IMR-90 (cell line): ENCODE data around the gene ARFIP1. TPM values are rescaled to one million over a fixed set of nuclear protein-coding genes. Genes with fewer than 3 reads are reported as not detected.

ENCODE experiments used
- ATAC-seq: fragments of 200-7000 bp; cut with Tn5 transposase; 2 replicates; pipeline ENCODE4 v1.9.1; 2020; ENCODE audit warnings: low read depth, mild to moderate bottlenecking, moderate library complexity
- BruUV-seq: library from RNA; stranded (reverse); fragments of 400-500 nt; replicated peaks from 2 replicates; lab custom pipeline; 2021; lab: Mats Ljungman, UMichigan
- CTCF ChIA-PET: fragments of 300-600 bp; formaldehyde crosslinking; extraction: SDS; loops from one replicate; lab custom pipeline; 2021; ENCODE audit warnings: antibody characterized with exemption; lab: Yijun Ruan, JAX
- POLR2A ChIA-PET: fragments of 300-600 bp; sonication (Branson Sonifier 250); formaldehyde crosslinking; loops from one replicate; lab custom pipeline; 2022; ENCODE audit warnings: antibody characterized with exemption; ENCODE audit not compliant: unreplicated experiment; lab: Charles Lee
- DNase-seq: peaks from one replicate; pipeline ENCODE4 v3.0.0; 2013
- H2AFZ ChIP-seq: replicated peaks from 2 replicates; pipeline ENCODE3; 2013; ENCODE audit warnings: low read length, mild to moderate bottlenecking; ENCODE audit not compliant: poor library complexity
- H2AK5ac ChIP-seq: 2 replicates; pipeline ENCODE4 v1.6.1; 2013; ENCODE audit warnings: low read depth, low read length, inconsistent platforms
- H2AK9ac ChIP-seq: replicated peaks from 2 replicates; pipeline ENCODE3; 2013; ENCODE audit warnings: mild to moderate bottlenecking, low read depth, low read length, moderate library complexity; ENCODE audit not compliant: poor library complexity
- H2BK120ac ChIP-seq: 2 replicates; pipeline ENCODE4 v1.6.1; 2013; ENCODE audit warnings: low read depth, low read length, inconsistent platforms
- H2BK15ac ChIP-seq: 3 replicates; pipeline ENCODE4 v1.6.1; 2013; ENCODE audit warnings: low read depth, low read length, inconsistent platforms
- H2BK20ac ChIP-seq: 2 replicates; pipeline ENCODE4 v1.6.1; 2013; ENCODE audit warnings: low read depth, mild to moderate bottlenecking, inconsistent platforms, low read length, moderate library complexity
- H2BK5ac ChIP-seq: 2 replicates; pipeline ENCODE4 v1.6.1; 2013; ENCODE audit warnings: mild to moderate bottlenecking, low read depth, low read length, inconsistent platforms; ENCODE audit not compliant: poor library complexity, severe bottlenecking
- H3K14ac ChIP-seq: replicated peaks from 2 replicates; pipeline ENCODE4 v1.6.1; 2013; ENCODE audit warnings: low read depth, low read length, inconsistent platforms
- H3K18ac ChIP-seq: 2 replicates; pipeline ENCODE4 v1.6.1; 2013; ENCODE audit warnings: low read depth, low read length, control low read depth
- H3K23ac ChIP-seq: 2 replicates; pipeline ENCODE4 v1.6.1; 2013; ENCODE audit warnings: low read depth, low read length, inconsistent platforms
- H3K27ac ChIP-seq: 2 replicates; pipeline ENCODE4 v1.5.1; 2013; ENCODE audit warnings: mild to moderate bottlenecking, control low read depth, low read length; ENCODE audit not compliant: insufficient read depth
- H3K27me3 ChIP-seq: 2 replicates; pipeline ENCODE4 v1.6.1; 2013; ENCODE audit warnings: low read length; ENCODE audit not compliant: control insufficient read depth, insufficient read depth
- H3K36me3 ChIP-seq: 2 replicates; pipeline ENCODE4 v1.6.1; 2013; ENCODE audit warnings: low read length, mixed read lengths; ENCODE audit not compliant: control insufficient read depth, insufficient read depth
- H3K4ac ChIP-seq: 2 replicates; pipeline ENCODE4 v1.6.1; 2013; ENCODE audit warnings: low read depth, low read length, inconsistent platforms
- H3K4me1 ChIP-seq: 2 replicates; pipeline ENCODE4 v1.6.1; 2013; ENCODE audit warnings: low read length, mixed read lengths; ENCODE audit not compliant: control insufficient read depth, insufficient read depth
- H3K4me2 ChIP-seq: 2 replicates; pipeline ENCODE4 v1.6.1; 2013; ENCODE audit warnings: low read depth, mild to moderate bottlenecking, control low read depth, low read length, moderate library complexity
- H3K4me3 ChIP-seq: 2 replicates; pipeline ENCODE4 v1.5.1; 2013; ENCODE audit warnings: low read depth, mild to moderate bottlenecking, control low read depth, low read length, moderate library complexity; ENCODE audit not compliant: insufficient read depth
- H3K56ac ChIP-seq: 2 replicates; pipeline ENCODE4 v1.6.1; 2013; ENCODE audit warnings: low read length, inconsistent platforms; ENCODE audit not compliant: insufficient read depth; ENCODE audit errors: extremely low read depth
- H3K79me1 ChIP-seq, 2 experiments: 2 replicates each; pipeline ENCODE4 v1.6.1; 2013; ENCODE audit warnings: low read length in 2 of 2, inconsistent platforms in 1 of 2, low read depth in 1 of 2
- H3K9ac ChIP-seq: 2 replicates; pipeline ENCODE4 v1.6.1; 2013; ENCODE audit warnings: low read depth, low read length, control low read depth
- H3K9me1 ChIP-seq: 2 replicates; pipeline ENCODE4 v1.6.1; 2013; ENCODE audit warnings: low read length, inconsistent platforms; ENCODE audit not compliant: insufficient read depth
- H3K9me3 ChIP-seq: 2 replicates; pipeline ENCODE4 v1.6.1; 2013; ENCODE audit warnings: low read length; ENCODE audit not compliant: control insufficient read depth, insufficient read depth
- H4K20me1 ChIP-seq: 2 replicates; pipeline ENCODE4 v1.6.1; 2013; ENCODE audit warnings: low read length, inconsistent platforms; ENCODE audit not compliant: insufficient read depth
- H4K5ac ChIP-seq: 2 replicates; pipeline ENCODE4 v1.6.1; 2013; ENCODE audit warnings: mild to moderate bottlenecking, low read depth, low read length, control low read depth
- H4K8ac ChIP-seq, 2 experiments: 2 replicates each; pipeline ENCODE4 v1.6.1; 2013; ENCODE audit warnings: low read depth in 2 of 2, low read length in 2 of 2, control low read depth in 1 of 2, inconsistent platforms in 1 of 2
- H4K91ac ChIP-seq: 2 replicates; pipeline ENCODE4 v1.6.1; 2013; ENCODE audit warnings: low read depth, low read length, inconsistent platforms; ENCODE audit not compliant: insufficient read depth
- CTCF ChIP-seq: conservative IDR thresholded peaks from 2 replicates; pipeline ENCODE4 v1.5.1; 2012; ENCODE audit warnings: mild to moderate bottlenecking, low read depth, low read length, improper control_type of control experiment
- MAFK ChIP-seq: IDR thresholded peaks from 2 replicates; pipeline ENCODE4 v1.6.1; 2012; ENCODE audit warnings: low read depth, low read length, improper control_type of control experiment
- RAD21 ChIP-seq: IDR thresholded peaks from 2 replicates; pipeline ENCODE4 v1.6.1; 2012; ENCODE audit warnings: low read length, improper control_type of control experiment
- USF2 ChIP-seq: fragments of 150-350 bp; IDR thresholded peaks from 2 replicates; pipeline ENCODE4 v1.6.1; 2017; ENCODE audit warnings: mild to moderate bottlenecking, antibody characterized with exemption, low read length, low read depth
- WGBS, 2 experiments: methylation state at CpG; one replicate each; pipeline versions ENCODE4 v1.1.5 to v1.1.7; 2013; ENCODE audit warnings: missing lambda C conversion rate in 2 of 2; ENCODE audit not compliant: insufficient read length in 1 of 2; ENCODE audit errors: extremely low coverage in 2 of 2; 5-methylcytosine and 5-hydroxymethylcytosine counted together
- dilution Hi-C: fragments of 300-500 bp; cut with HindIII; formaldehyde crosslinking; loops from one replicate; pipeline ENCODE4 v1.14.3; 2018; ENCODE audit warnings: low sequenced_read_pairs; ENCODE audit not compliant: unreplicated experiment
- in situ Hi-C: fragments of 300-500 bp; cut with MboI; formaldehyde crosslinking; loops from 3 replicates; pipeline ENCODE4 v1.14.3; 2019; ENCODE audit warnings: low sequenced_read_pairs, inconsistent platforms, mixed read lengths
- intact Hi-C: fragments of 100-400 bp; cut with micrococcal nuclease; formaldehyde crosslinking; loops from 2 replicates; pipeline ENCODE4 v1.10.0; 2022
- polyA plus RNA-seq, 3 experiments: library from polyadenylated mRNA; depleted of rRNA; stranded (reverse); fragments of >200 nt; gene quantifications; 2 replicates each; pipeline ENCODE4 v1.2.3, GENCODE V29; 2012; ENCODE audit warnings: low replicate concordance in 1 of 3
- total RNA-seq: library from RNA; depleted of rRNA; stranded (reverse); fragments of >200 nt; gene quantifications from 2 replicates; pipeline ENCODE4 v1.2.3, GENCODE V29; 2012

ARFIP1 gene
- total and polyA plus RNA-seq, 2 of the 4 experiments (the other 2 are of a cell fraction), result 12.7 to 30.5 TPM

- Histone ChIP-seq H2AK5ac (peak overlapping the region; percentile 13; the same call in 1 of the 2 replicates), H3K27ac (peak overlapping the region; percentile 70), H3K4me1 (no peaks in the 10 kb centered on the region), H4K20me1 (peaks cover 4% of the 10 kb centered on the region; the same call in 1 of the 2 replicates), H2BK120ac (peak overlapping the region; percentile 33), H3K9ac (peak overlapping the region; percentile 78), H3K23ac (peak overlapping the region; percentile 75), H3K4ac (peak overlapping the region; percentile 71; the same call in 1 of the 2 replicates), H2AK9ac (peak overlapping the region; percentile 95), H3K9me3 (no peaks in the 10 kb centered on the region), H3K36me3 (peaks cover 4% of the 10 kb centered on the region; the same call in 1 of the 2 replicates), H3K9me1 (peaks cover 2% of the 10 kb centered on the region; the same call in 1 of the 2 replicates), H4K91ac (peak overlapping the region; percentile 34; the same call in 1 of the 2 replicates), H3K79me1 (peaks cover 5 to 30% of the 10 kb centered on the region in 2 experiments; a peak in 3 of 4 replicates), H3K27me3 (peaks cover 4% of the 10 kb centered on the region; the same call in 1 of the 2 replicates), H4K5ac (peak overlapping the region; percentile 43), H3K18ac (peak overlapping the region; percentile 15), H2BK20ac (no peak overlapping the region), H3K4me2 (peak overlapping the region; percentile 87), H2AFZ (peak overlapping the region; percentile 97), H3K56ac (peak overlapping the region; percentile 75), H2BK5ac (peak overlapping the region; percentile 66), H3K14ac (peak overlapping the region; percentile 82), H4K8ac (peak overlapping the region; percentile 15 to 81), H3K4me3 (peak overlapping the region; percentile 79), H2BK15ac (no peak overlapping the region; the same call in 2 of the 3 replicates)
- ATAC-seq (peak; percentile 16), DNase-seq (peak; percentile 22)
- TF ChIP-seq RAD21 (no peak), CTCF (no peak), USF2 (no peak), MAFK (no peak)
- BruUV-seq, result TSS peak; percentile 31
- intact Hi-C loops (loop anchor here (5.0 kb wide), 2 partner anchors 157 to 302 kb away; partner anchors contain the start of gene FHDC1), in situ Hi-C loops (no loop called here), dilution Hi-C loops (no loop called here)
- ChIA-PET POLR2A (no interaction called here), CTCF (interaction anchor here (0.6 kb wide), 1 partner anchor 335 kb away, joined by 3 read pairs; no protein-coding TSS in a partner anchor)
- no CpG with 5 or more reads among the region's 14 CpGs for WGBS, 2 experiments
These were observed 569 bp downstream of the ARFIP1 start for GRCh38 chr4:152780267-152780778.
